A673 (cell line): ENCODE results near the gene OTOP1. TPM values are rescaled to one million over a fixed set of nuclear protein-coding genes. Genes with fewer than 3 reads are reported as not detected.
A peak's percentile ranks its signal among the peaks of the same experiment; 100 is the strongest.

ENCODE experiments used
- BruUV-seq: library from RNA; stranded (reverse); fragments of 400-500 nt; replicated peaks from 2 replicates; lab custom pipeline; 2021; lab: Mats Ljungman, UMichigan
- CTCF ChIA-PET: fragments of 300-600 bp; sonication (Branson Sonifier 250); formaldehyde crosslinking; loops from one replicate; lab custom pipeline; 2022; ENCODE audit warnings: antibody characterized with exemption; lab: Charles Lee
- POLR2A ChIA-PET: fragments of 300-600 bp; sonication (Branson Sonifier 250); formaldehyde crosslinking; loops from one replicate; lab custom pipeline; 2022; ENCODE audit warnings: antibody characterized with exemption; ENCODE audit not compliant: low non-redundant PET; lab: Charles Lee
- DNase-seq: peaks from one replicate; pipeline ENCODE4 v3.0.0-alpha.2; 2015; ENCODE audit warnings: low spot score
- H3K27ac ChIP-seq: fragments of 200-600 bp; sonication (generic); 2 replicates; pipeline ENCODE4 v1.5.1; 2016; ENCODE audit warnings: mixed run types, low read depth, mild to moderate bottlenecking, mixed read lengths, antibody characterized with exemption, low read length; ENCODE audit not compliant: poor library complexity, severe bottlenecking
- H3K27me3 ChIP-seq: fragments of 200-600 bp; sonication (generic); replicated peaks from 2 replicates; pipeline ENCODE4 v1.6.1; 2017; ENCODE audit warnings: mixed run types, low read depth, mild to moderate bottlenecking, mixed read lengths, antibody characterized with exemption, low read length; ENCODE audit not compliant: insufficient read depth, poor library complexity
- H3K36me3 ChIP-seq: fragments of 200-600 bp; sonication (generic); 2 replicates; pipeline ENCODE4 v1.6.1; 2016; ENCODE audit warnings: mixed run types, mild to moderate bottlenecking, mixed read lengths, antibody characterized with exemption, low read length; ENCODE audit not compliant: insufficient read depth, poor library complexity, severe bottlenecking
- H3K4me1 ChIP-seq: fragments of 200-600 bp; sonication (generic); 2 replicates; pipeline ENCODE4 v1.6.1; 2017; ENCODE audit warnings: mixed run types, mild to moderate bottlenecking, mixed read lengths, antibody characterized with exemption, low read length; ENCODE audit not compliant: insufficient read depth, poor library complexity, severe bottlenecking
- H3K4me3 ChIP-seq: fragments of 200-600 bp; sonication (generic); 2 replicates; pipeline ENCODE4 v1.5.1; 2016; ENCODE audit warnings: low read depth, mixed run types, mild to moderate bottlenecking, mixed read lengths, low read length; ENCODE audit not compliant: poor library complexity, severe bottlenecking
- H3K9me3 ChIP-seq: fragments of 200-600 bp; sonication (generic); 2 replicates; pipeline ENCODE4 v1.6.1; 2016; ENCODE audit warnings: mixed run types, low read depth, mild to moderate bottlenecking, mixed read lengths, antibody characterized with exemption, low read length; ENCODE audit not compliant: poor library complexity, severe bottlenecking
- EZH2 ChIP-seq: fragments of 200-600 bp; sonication (generic); IDR thresholded peaks from 2 replicates; pipeline ENCODE4 v1.6.1; 2017; ENCODE audit warnings: borderline replicate concordance, low read depth, mild to moderate bottlenecking, mixed read lengths, antibody characterized with exemption, low read length; ENCODE audit not compliant: poor library complexity, severe bottlenecking
- intact Hi-C: fragments of 100-400 bp; cut with micrococcal nuclease; formaldehyde crosslinking; loops from one replicate; pipeline ENCODE4 v1.10.0; 2022; ENCODE audit not compliant: unreplicated experiment
- total RNA-seq: library from RNA; stranded (reverse); gene quantifications from 2 replicates; pipeline ENCODE4 v1.2.3, GENCODE V29; 2021
- TF ChIP-seq, protein P1 (sequence below): fragments of 300-800, 200-600 bp; sonication (generic); conservative IDR thresholded peaks from 2 replicates; pipeline ENCODE4 v1.5.1; 2017; ENCODE audit warnings: low read depth, mild to moderate bottlenecking, antibody characterized with exemption, low read length, moderate library complexity, mixed read lengths

The OTOP1 gene
- total RNA-seq, 1 experiment from 2014 or later, result not detected

GRCh38 chr4:4268776-4269175, 42.0 kb upstream of the OTOP1 start:
- no peak overlapping the region for H3K4me3 ChIP-seq
- H3K9me3 ChIP-seq, result no peaks in the 10 kb centered on the region
- ChIA-PET POLR2A (no interaction called here), CTCF (no interaction called here)
- H3K36me3 ChIP-seq, result peaks cover 49% of the 10 kb centered on the region
- DNase-seq, result no peak
- BruUV-seq, result no TSS peak
- intact Hi-C loops, result no loop called here
- H3K27me3 ChIP-seq, result no peaks in the 10 kb centered on the region
- no peak overlapping the region for H3K27ac ChIP-seq
- TF ChIP-seq, protein P1, sequence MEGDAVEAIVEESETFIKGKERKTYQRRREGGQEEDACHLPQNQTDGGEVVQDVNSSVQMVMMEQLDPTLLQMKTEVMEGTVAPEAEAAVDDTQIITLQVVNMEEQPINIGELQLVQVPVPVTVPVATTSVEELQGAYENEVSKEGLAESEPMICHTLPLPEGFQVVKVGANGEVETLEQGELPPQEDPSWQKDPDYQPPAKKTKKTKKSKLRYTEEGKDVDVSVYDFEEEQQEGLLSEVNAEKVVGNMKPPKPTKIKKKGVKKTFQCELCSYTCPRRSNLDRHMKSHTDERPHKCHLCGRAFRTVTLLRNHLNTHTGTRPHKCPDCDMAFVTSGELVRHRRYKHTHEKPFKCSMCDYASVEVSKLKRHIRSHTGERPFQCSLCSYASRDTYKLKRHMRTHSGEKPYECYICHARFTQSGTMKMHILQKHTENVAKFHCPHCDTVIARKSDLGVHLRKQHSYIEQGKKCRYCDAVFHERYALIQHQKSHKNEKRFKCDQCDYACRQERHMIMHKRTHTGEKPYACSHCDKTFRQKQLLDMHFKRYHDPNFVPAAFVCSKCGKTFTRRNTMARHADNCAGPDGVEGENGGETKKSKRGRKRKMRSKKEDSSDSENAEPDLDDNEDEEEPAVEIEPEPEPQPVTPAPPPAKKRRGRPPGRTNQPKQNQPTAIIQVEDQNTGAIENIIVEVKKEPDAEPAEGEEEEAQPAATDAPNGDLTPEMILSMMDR, result no peak
- TF ChIP-seq EZH2, result no peak
- H3K4me1 ChIP-seq, result no peaks in the 10 kb centered on the region

DNA sequence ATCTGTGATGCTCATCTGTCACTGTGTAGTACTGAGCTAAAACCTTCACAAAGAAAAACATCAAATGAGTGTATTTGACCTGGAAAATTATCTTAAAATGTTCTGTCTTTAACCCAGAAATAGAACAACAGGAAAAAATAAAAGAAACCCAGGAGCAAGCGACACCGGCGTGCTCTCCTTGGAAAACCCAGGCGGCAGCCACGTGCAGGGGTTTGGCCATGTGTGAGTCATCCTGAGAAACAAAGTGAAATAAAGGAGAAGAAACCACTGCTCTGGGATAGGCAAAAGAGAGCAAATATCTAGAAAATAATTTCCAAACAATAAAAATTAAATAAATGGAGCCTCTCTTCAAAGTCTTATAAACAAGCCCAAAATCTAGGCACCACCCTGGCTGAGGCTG, 41.3 kb upstream of the OTOP1 start:
- H3K4me3 ChIP-seq, result no peak overlapping the region
- BruUV-seq, result TSS peak; percentile 67
- H3K4me1 ChIP-seq, result no peaks in the 10 kb centered on the region
- DNase-seq, result no peak
- peaks cover 41% of the 10 kb centered on the region for H3K36me3 ChIP-seq
- POLR2A ChIA-PET, result no interaction called here
- H3K27ac ChIP-seq, result no peak overlapping the region
- CTCF ChIA-PET, result no interaction called here
- no peaks in the 10 kb centered on the region for H3K27me3 ChIP-seq
- intact Hi-C loops, result no loop called here
- no peaks in the 10 kb centered on the region for H3K9me3 ChIP-seq
- TF ChIP-seq, protein P1, result no peak
- no peak for TF ChIP-seq EZH2

- ChIA-PET CTCF (interaction anchor here (0.7 to 0.9 kb wide), 2 partner anchors 76 to 77 kb away, joined by 3 read pairs; no protein-coding TSS in a partner anchor), POLR2A (no interaction called here)
- Histone ChIP-seq H3K4me3 (no peak overlapping the region), H3K27ac (no peak overlapping the region), H3K36me3 (no peaks in the 10 kb centered on the region), H3K4me1 (no peaks in the 10 kb centered on the region), H3K9me3 (no peaks in the 10 kb centered on the region), H3K27me3 (no peaks in the 10 kb centered on the region)
- BruUV-seq, result no TSS peak
- TF ChIP-seq, protein P1, result peak; percentile 59
- TF ChIP-seq EZH2, result no peak
- peak; percentile 68 for DNase-seq
- intact Hi-C loops, result no loop called here
These were observed 33.5 kb upstream of the OTOP1 start for GRCh38 chr4:4260185-4260751.
